Activated T-cell treated with anti-CD3 and anti-CD28 coated beads, Interleukin-2, amount 50 U/mL, for 72 hours (primary cell): ENCODE data around the gene NDFIP1. TPM values are rescaled to one million over a fixed set of nuclear protein-coding genes. Genes with fewer than 3 reads are reported as not detected.
"Not testable (repeated sequence)": the region's sequence is repeated elsewhere in the genome, so short reads cannot be mapped to it uniquely, and the experiment has no call there.

ENCODE experiments used
- ATAC-seq, 2 donors: fragments of 150-1000 bp; cut with Tn5 transposase; replicated peaks in 1 of 2; 2 replicates each; pipeline ENCODE4 v1.10.0; 2021; ENCODE audit warnings: moderate library complexity in 2 of 2, mild to moderate bottlenecking in 1 of 2
- DNase-seq, 2 donors: peaks; one replicate each; pipeline ENCODE4 v3.0.0; 2021 to 2022; ENCODE audit warnings: mixed read lengths in 1 of 2
- H3K27ac Mint-ChIP-seq: one replicate; pipeline ENCODE4 v1.8.0; 2022; ENCODE audit warnings: mild to moderate bottlenecking, moderate library complexity, mixed read lengths
- H3K27me3 Mint-ChIP-seq: one replicate; pipeline ENCODE4 v1.8.0; 2022; ENCODE audit warnings: low read depth, mixed read lengths
- H3K36me3 Mint-ChIP-seq, 2 donors: one replicate each; pipeline ENCODE4 v1.8.0; 2022; ENCODE audit warnings: mixed read lengths in 2 of 2, mild to moderate bottlenecking in 1 of 2; ENCODE audit not compliant: insufficient read depth in 2 of 2
- H3K4me1 Mint-ChIP-seq: one replicate; pipeline ENCODE4 v1.8.0; 2022; ENCODE audit warnings: low read depth, mixed read lengths
- H3K4me3 Mint-ChIP-seq, 2 donors: one replicate each; pipeline ENCODE4 v1.8.0; 2022; ENCODE audit warnings: mild to moderate bottlenecking in 2 of 2, mixed read lengths in 2 of 2, moderate library complexity in 2 of 2
- H3K9me3 Mint-ChIP-seq, 2 donors: one replicate each; pipeline ENCODE4 v1.8.0; 2022; ENCODE audit warnings: mixed read lengths in 2 of 2
- total RNA-seq, 2 donors: library from RNA; stranded (reverse); gene quantifications; one replicate each; pipeline ENCODE4 v1.2.3, GENCODE V29; 2022

NDFIP1 gene
- total RNA-seq, 2 donors from 2014 or later = 63.1 to 73.1 TPM

DNA sequence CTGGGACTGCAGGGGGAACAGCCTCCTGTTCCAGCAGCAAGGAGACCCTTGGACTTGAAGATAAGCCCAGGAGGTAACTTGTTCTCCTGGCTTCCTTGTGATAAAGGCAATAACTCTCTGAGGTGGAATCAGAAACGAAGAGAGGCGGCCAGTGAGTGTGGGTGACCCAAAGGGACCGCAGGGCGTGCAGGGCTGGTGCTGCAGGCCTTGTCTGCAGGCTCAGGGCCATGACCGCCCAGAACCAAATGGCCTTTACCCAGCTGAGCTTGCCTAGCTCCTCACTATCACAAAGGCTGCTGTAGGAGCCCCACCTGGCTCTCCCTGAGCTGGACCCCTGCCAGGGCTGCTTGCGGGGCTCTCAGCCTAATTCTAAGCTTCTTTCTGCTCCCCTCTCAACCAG is 72.5 kb downstream of the NDFIP1 start:
- Mint-ChIP-seq H3K9me3 (no peaks in the 10 kb centered on the region), H3K4me3 (no peak overlapping the region), H3K4me1 (no peaks in the 10 kb centered on the region), H3K27ac (no peak overlapping the region), H3K36me3 (no peaks in the 10 kb centered on the region), H3K27me3 (no peaks in the 10 kb centered on the region)
- no peak for ATAC-seq
- DNase-seq = no peak

DNA sequence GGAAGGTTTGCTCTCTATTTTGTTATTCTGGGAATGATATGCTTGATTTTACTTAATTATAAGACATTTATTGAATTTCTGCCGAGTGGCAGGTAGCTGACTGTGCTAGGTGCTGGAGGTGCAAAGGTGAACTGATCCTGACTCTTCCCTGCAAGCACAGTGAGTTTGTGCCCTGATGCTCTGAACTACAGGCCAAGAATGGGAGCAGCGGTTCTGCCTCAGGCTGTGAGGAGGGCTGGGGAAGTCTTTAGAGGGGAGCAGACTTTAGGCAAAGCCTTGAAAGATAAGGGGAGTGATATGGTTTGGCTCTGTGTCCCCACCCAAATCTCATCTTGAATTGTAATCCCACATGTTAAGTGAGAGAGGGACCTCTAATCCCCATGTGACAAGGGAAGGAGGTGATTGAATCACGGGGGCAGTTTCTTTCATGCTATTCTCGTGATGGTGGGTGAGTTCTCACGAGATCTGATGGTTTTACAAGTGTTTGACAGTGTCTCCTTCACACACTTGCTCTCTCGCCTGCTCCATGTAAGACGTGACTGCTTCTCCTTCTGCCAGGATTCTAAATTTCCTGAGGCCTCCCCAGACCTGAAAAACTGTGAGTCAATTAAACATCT is 73.1 kb downstream of the NDFIP1 start:
- H3K4me3 Mint-ChIP-seq = no peak overlapping the region
- no peak overlapping the region for H3K27ac Mint-ChIP-seq
- DNase-seq = no peak
- no peaks in the 10 kb centered on the region for H3K27me3 Mint-ChIP-seq
- H3K9me3 Mint-ChIP-seq = no peaks in the 10 kb centered on the region
- no peak for ATAC-seq
- no peaks in the 10 kb centered on the region for H3K4me1 Mint-ChIP-seq
- H3K36me3 Mint-ChIP-seq = no peaks in the 10 kb centered on the region

DNA sequence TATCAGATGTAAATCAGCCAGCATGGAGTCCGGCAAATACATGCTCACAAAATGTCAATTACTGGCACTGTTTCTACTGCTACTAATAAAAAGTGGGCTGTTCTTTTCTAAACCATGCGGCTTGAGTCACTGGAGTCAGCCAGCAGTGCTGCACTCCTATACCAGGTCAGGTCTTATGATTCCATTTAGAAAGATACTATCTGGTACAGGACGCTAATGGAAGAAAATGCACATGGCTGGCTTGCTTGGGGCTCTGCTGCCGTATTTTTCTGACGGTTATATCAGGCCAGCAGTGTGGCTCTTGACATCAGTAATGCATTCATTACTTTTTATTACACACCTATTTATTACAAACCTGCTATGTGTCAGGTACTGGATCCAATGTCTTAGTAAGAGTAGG is 74.3 kb downstream of the NDFIP1 start:
- DNase-seq (no peak), ATAC-seq (no peak)
- no peak overlapping the region for H3K4me3 Mint-ChIP-seq
- no peak overlapping the region for H3K27ac Mint-ChIP-seq
- no peaks in the 10 kb centered on the region for H3K36me3 Mint-ChIP-seq
- no peaks in the 10 kb centered on the region for H3K9me3 Mint-ChIP-seq
- peaks cover 4% of the 10 kb centered on the region for H3K27me3 Mint-ChIP-seq
- peaks cover 4% of the 10 kb centered on the region for H3K4me1 Mint-ChIP-seq

DNA sequence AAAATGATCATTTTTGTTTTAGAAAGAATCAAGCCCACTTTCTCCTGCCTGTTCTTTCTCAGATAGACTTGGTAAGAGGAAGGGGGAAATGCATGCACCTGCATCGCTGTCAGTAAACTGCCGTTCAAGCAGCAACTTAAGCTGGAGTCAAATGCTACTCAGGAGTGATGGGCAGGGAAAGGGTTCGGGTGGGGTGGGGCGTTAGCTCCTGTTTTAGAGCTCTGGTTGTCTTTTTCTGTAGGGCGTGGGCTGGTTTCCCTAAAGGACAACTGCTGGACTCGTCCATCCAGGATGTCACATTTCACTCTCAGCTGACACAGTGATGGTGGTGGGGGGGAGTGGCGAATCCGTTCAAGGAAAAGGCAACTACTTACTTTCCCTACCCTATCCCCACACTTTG is 75.0 kb downstream of the NDFIP1 start:
- DNase-seq (no peak), ATAC-seq (no peak)
- peaks cover 4% of the 10 kb centered on the region for H3K27me3 Mint-ChIP-seq
- no peak overlapping the region for H3K27ac Mint-ChIP-seq
- no peak overlapping the region for H3K4me3 Mint-ChIP-seq
- peaks cover 6% of the 10 kb centered on the region for H3K4me1 Mint-ChIP-seq
- H3K9me3 Mint-ChIP-seq = no peaks in the 10 kb centered on the region
- H3K36me3 Mint-ChIP-seq = no peaks in the 10 kb centered on the region

DNA sequence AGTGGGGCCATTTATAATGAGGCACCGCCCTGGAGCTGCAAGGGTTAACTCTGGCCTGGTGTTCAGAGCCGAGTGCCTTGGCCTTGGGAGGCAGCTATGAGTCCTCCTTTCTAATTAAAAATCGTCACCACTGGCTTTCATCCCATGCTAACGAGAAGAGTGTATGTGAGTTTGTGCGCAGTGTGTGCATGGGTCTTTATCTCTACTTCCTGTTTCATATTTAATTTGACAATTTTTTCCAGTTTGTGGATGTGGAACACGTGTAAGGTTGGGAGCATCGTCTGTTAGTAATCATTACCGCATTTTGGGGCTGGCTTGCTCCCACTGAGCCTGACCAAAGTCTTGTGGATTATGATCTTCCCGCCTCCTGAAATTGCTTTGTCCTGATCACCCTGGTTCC is 76.4 kb downstream of the NDFIP1 start:
- Mint-ChIP-seq H3K36me3 (no peaks in the 10 kb centered on the region), H3K4me3 (no peak overlapping the region), H3K27me3 (peaks cover 4% of the 10 kb centered on the region), H3K27ac (no peak overlapping the region), H3K9me3 (no peaks in the 10 kb centered on the region), H3K4me1 (peaks cover 10% of the 10 kb centered on the region)
- ATAC-seq (no peak), DNase-seq (no peak)

DNA sequence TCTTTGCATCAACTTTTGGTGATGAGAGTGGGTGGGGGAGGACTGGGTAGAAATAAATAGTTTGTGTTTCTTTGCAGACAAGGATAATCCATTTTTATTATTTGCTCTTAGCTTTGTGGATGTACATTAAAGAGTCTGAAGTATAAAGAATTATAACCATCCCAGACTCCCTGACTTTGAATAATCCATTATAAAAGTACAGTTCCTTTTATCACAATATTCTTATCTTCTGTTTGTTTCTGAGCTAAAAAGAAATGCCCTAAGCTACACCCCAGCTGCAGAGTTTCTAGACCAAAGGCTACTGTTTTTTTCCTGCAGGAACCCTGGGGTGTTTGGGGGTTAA is 77.9 kb downstream of the NDFIP1 start:
- Mint-ChIP-seq H3K27ac (no peak overlapping the region), H3K9me3 (no peaks in the 10 kb centered on the region), H3K4me3 (no peak overlapping the region), H3K4me1 (peaks cover 10% of the 10 kb centered on the region), H3K27me3 (peaks cover 4% of the 10 kb centered on the region), H3K36me3 (no peaks in the 10 kb centered on the region)
- no peak for DNase-seq
- no peak for ATAC-seq

DNA sequence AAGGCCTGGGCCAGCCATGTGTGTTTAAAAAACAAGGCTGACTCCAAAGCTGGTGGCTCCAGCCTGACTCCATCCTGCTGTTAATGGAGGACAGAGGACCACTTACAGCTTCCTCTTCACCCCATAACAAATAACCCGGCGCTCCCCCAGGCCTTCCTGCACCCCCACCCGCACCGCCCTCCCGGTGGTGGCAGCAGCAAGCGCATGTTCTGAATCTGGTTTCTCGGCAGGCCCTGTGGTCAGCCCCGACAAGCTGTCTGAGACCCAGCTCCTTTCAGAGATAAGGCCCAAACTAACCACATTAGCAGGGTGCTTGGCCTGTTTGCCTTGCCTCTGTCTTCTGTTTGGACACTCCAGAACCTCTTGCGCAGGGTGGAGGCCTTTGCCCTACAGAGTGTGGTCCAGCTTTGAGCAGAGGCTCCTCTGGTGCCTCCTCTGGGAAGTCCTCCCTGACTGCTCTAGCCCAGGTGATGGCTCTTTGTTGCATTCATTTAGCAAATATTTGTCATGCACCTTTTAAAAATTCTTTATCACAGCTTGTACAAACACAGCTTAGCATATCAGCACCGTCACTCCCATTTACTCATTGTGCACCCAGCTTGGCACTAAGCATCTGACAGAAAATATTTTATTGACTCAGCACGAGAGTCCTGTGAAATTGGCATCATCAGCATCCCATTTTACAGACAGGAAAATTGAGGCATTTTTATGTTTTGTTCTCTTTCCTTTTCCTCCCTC is 78.4 kb downstream of the NDFIP1 start:
- Mint-ChIP-seq H3K9me3 (no peaks in the 10 kb centered on the region), H3K27ac (no peak overlapping the region), H3K36me3 (no peaks in the 10 kb centered on the region), H3K4me1 (peaks cover 10% of the 10 kb centered on the region), H3K27me3 (peaks cover 4% of the 10 kb centered on the region), H3K4me3 (no peak overlapping the region)
- ATAC-seq = no peak
- no peak for DNase-seq

DNA sequence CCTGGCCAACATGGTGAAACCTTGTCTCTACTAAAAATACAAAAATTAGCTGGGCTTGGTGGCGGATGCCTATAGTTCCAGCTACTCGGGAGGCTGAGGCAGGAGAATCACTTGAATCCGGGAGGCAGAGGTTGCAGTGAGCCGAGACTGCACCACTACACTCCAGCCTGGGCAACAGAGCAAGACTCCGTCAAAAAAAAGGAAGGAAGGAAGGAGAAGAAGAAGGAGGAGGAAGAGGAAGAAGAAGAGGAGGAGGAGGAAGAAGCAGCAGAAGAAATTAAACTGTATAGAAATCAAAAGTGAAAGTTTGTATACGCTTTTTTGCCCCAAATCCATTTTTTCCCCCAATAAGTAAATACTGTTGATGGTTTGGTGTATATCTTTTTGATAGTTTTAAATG is 80.1 kb downstream of the NDFIP1 start:
- H3K9me3 Mint-ChIP-seq = not testable (repeated sequence)

DNA sequence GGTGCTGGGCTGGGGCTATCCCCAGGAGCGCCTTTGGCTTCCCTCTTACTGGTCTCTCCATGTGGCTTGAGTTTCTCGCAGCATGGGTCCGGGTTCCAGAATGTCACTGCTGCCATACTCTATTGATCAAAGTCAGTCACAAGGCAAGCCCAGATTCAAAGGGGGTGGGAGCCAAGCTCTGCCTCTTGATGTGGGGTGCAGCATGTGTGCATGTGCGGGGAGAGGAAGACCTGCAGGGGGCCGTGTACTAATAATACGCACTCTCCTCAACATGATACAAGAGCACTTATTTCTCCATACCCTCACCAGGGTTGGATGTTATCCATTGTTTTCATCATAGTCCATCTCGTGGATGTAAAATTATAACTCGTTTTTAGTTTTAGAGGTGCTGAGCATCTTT is 81.2 kb downstream of the NDFIP1 start:
- Mint-ChIP-seq H3K27ac (no peak overlapping the region), H3K4me1 (peaks cover 10% of the 10 kb centered on the region), H3K27me3 (peaks cover 4% of the 10 kb centered on the region), H3K9me3 (no peaks in the 10 kb centered on the region), H3K4me3 (no peak overlapping the region), H3K36me3 (no peaks in the 10 kb centered on the region)
- ATAC-seq (no peak), DNase-seq (no peak)

More for the DNA sequence above, 80.1 kb downstream of the NDFIP1 start:
- not testable (repeated sequence) for H3K4me3 Mint-ChIP-seq, H3K27me3 Mint-ChIP-seq, ATAC-seq, DNase-seq, H3K4me1 Mint-ChIP-seq, H3K36me3 Mint-ChIP-seq, H3K27ac Mint-ChIP-seq

DNA sequence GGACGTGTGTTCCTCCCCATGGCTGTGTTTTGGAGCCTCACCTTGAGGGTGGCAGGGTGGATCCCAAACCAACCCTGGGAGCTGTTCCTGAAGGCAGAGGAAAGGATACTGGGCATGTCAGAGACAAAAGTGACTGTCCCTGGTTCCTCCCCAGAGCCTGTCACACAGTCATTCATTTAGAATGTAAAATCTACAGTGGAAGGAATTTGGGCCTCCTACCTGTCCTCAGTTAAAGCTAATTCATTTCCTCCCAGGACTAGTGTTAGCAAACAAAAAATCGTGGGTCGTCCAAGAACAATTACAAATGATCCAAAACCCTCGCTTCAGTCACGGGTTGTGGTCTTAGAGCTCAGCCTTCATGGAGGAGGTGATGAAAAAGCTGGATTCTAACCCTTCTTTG is 83.2 kb downstream of the NDFIP1 start:
- H3K9me3 Mint-ChIP-seq = no peaks in the 10 kb centered on the region
- H3K4me1 Mint-ChIP-seq = peaks cover 10% of the 10 kb centered on the region
- H3K4me3 Mint-ChIP-seq = no peak overlapping the region
- H3K36me3 Mint-ChIP-seq = no peaks in the 10 kb centered on the region
- H3K27me3 Mint-ChIP-seq = peaks cover 4% of the 10 kb centered on the region
- no peak for DNase-seq
- H3K27ac Mint-ChIP-seq = no peak overlapping the region
- ATAC-seq = no peak

DNA sequence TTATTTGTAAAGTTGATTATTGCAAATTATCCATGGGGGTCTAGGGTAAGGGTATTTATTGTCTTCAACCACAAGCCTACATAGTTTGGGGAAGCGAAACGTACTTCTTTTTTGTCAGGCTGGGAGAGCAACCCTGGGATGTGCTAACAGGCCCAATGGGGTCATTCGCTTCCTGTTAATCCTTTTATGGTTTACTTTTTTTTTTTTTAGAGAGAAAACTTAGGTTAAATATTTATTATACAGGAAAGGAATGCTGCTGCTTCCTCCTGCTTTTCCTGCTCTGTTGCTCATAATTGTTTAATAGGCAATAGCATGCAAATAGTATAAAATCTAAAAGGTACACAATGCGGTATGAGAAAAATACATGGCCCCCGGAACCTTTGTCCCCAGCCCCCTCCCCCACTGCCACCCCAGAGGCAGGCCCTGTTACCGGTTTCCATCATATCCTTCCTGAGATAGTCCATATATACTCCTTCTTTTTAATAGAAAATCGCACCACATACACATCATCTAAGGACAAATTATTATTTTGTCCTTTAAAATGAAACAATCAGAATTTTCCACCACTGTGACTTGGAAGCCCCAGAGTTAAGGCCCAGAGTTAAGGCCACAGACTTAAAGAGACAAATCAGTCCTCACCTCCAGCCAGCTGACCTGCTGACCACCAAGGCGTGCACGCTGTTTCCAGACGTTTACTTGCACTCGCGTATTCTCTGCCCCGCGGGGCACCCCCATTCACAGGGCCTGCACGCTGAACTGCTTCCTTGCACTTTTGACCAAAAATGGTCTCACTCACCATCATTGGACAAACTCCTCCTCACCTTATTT is 83.9 kb downstream of the NDFIP1 start:
- H3K4me3 Mint-ChIP-seq = no peak overlapping the region
- ATAC-seq = no peak
- peaks cover 9% of the 10 kb centered on the region for H3K4me1 Mint-ChIP-seq

DNA sequence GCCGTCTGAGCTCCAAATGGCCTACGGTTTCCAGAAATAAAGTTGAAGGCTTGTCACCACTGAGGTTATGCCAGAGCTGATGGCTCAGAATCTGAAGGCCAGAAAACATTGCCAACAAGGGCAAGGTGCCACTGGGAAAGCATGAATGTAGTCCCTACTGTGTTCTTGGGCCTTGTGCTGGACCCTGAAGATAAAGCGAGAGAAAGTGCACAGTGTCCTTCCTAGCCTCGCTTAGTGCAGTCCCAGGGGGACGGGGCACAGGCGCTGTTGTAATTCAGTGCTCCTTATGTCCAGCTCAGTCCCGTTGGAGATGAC is 84.5 kb downstream of the NDFIP1 start:
- DNase-seq (no peak), ATAC-seq (no peak)
- H3K4me3 Mint-ChIP-seq = no peak overlapping the region
- no peak overlapping the region for H3K27ac Mint-ChIP-seq
- H3K4me1 Mint-ChIP-seq = peaks cover 5% of the 10 kb centered on the region
- H3K27me3 Mint-ChIP-seq = no peaks in the 10 kb centered on the region
- H3K9me3 Mint-ChIP-seq = no peaks in the 10 kb centered on the region
- no peaks in the 10 kb centered on the region for H3K36me3 Mint-ChIP-seq

More for the DNA sequence above, 83.9 kb downstream of the NDFIP1 start:
- no peaks in the 10 kb centered on the region for H3K9me3 Mint-ChIP-seq
- peaks cover 3% of the 10 kb centered on the region for H3K27me3 Mint-ChIP-seq
- H3K27ac Mint-ChIP-seq = no peak overlapping the region
- DNase-seq = no peak
- no peaks in the 10 kb centered on the region for H3K36me3 Mint-ChIP-seq

DNA sequence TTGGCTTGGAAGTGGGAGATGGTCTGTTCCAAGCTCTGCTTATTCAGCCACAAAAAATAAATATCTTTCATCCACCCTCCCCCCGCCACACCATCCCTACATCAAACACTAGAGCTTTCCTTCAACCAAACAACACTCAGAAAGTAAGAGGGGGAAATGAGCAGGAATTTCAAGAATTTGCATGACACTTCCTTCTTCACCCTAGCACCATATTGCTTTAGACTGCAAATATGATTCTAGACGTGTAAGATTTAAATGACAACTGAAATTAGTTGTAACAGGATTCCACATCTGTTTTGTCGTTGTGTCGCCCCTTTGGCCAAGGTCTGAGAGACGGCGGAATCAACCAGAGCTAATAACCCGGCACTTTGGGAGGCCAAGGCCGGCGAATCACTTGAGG is 88.5 kb downstream of the NDFIP1 start:
- H3K4me3 Mint-ChIP-seq = no peak overlapping the region
- no peaks in the 10 kb centered on the region for H3K27me3 Mint-ChIP-seq
- H3K4me1 Mint-ChIP-seq = no peaks in the 10 kb centered on the region
- no peaks in the 10 kb centered on the region for H3K36me3 Mint-ChIP-seq
- no peak for ATAC-seq
- H3K9me3 Mint-ChIP-seq = no peaks in the 10 kb centered on the region
- DNase-seq = no peak
- H3K27ac Mint-ChIP-seq = no peak overlapping the region
